Pancreas (tissue), 10 donors: ENCODE results near the gene MEGF11. TPM values are rescaled to one million over a fixed set of nuclear protein-coding genes. Genes with fewer than 3 reads are reported as not detected.

Source experiments
- ATAC-seq, 4 donors: fragments of 200-7000 bp; cut with Tn5 transposase; one replicate each; pipeline versions ENCODE4 v1.8.0 to v1.9.1; 2020; ENCODE audit warnings: mild to moderate bottlenecking in 4 of 4, moderate library complexity in 4 of 4
- DNase-seq, 6 donors: peaks; one replicate each; pipeline ENCODE4 v3.0.0-alpha.2; 2020
- FAIRE-seq: peaks from 2 replicates; lab custom pipeline; 2012; peaks lifted over from hg19 to GRCh38; lab: Jason Lieb, UNC
- H3K27ac ChIP-seq, 4 donors: fragments of 200-600 bp; sonication (generic); 1 replicate in 3 of 4; 2 replicates in 1 of 4; pipeline versions ENCODE4 v1.5.0 to v1.8.0; 2020
- H3K27me3 ChIP-seq, 4 donors: fragments of 200-600 bp; one replicate each; pipeline ENCODE4 v1.8.0; 2021
- H3K36me3 ChIP-seq, 3 donors: fragments of 200-600 bp; sonication (generic) in 1 of 3; one replicate each; pipeline versions ENCODE4 v1.5.0 to v1.8.0; 2020 to 2021
- H3K4me1 ChIP-seq, 3 donors: fragments of 200-600 bp; one replicate each; pipeline ENCODE4 v1.8.0; 2021
- H3K4me3 ChIP-seq, 4 donors: fragments of 200-600 bp; sonication (generic) in 2 of 4; one replicate each; pipeline versions ENCODE4 v1.5.0 to v1.8.0; 2020 to 2021
- H3K9me3 ChIP-seq, 4 donors: fragments of 200-600 bp; one replicate each; pipeline ENCODE4 v1.8.0; 2021
- CTCF ChIP-seq, 4 donors: fragments of 200-600 bp; sonication (generic) in 3 of 4; IDR thresholded peaks; one replicate each; pipeline versions ENCODE4 v1.5.0 to v1.8.0; 2021; ENCODE audit warnings: antibody characterized with exemption in 4 of 4
- WGBS, 2 donors: extraction: QIAGEN DNeasy Blood & Tissue Kit; methylation state at CpG; one replicate each; pipeline ENCODE4 v1.1.7; 2013; 5-methylcytosine and 5-hydroxymethylcytosine counted together
- intact Hi-C, 3 donors: fragments of 100-400 bp; cut with DNase I; formaldehyde crosslinking; loops; one replicate each; pipeline versions ENCODE4 v1.11.1 to v1.14.2; 2022
- polyA plus RNA-seq, 2 donors: library from polyadenylated mRNA; stranded (reverse); fragments of 200-250 nt; gene quantifications; one replicate each; pipeline ENCODE4 v1.2.3, GENCODE V29; 2013
- total RNA-seq, 6 donors: library from RNA; stranded (reverse); fragmentation: NEBNext Ultra II Directional in 4 of 6; extraction: Animal tissue kit (Norgen Biotek cat#: 25700) in 4 of 6; gene quantifications; one replicate each; pipeline versions ENCODE4 v1.2.1 to v1.2.4, GENCODE V29; 2021 to 2023
- donor health status: healthy with polysubstance abuse.
- donor health status: DM: no; HTN: no; CAD: no; lungs with moderate emphysema.
- donor health status: DM: no; HTN: no; CAD: no.
- donor health status: control.
- donor health status: control.
- donor health status: Bipolar disorder and iron deficiency.
- donor health status: DM: yes; HTN: yes; CAD: no.
- donor health status: DM: no; HTN: no; CAD: no.
- donor health status: DM: no; HTN: no; CAD: no.
- donor health status: DM: yes; HTN: yes; CAD: no.

Gene MEGF11
- total and polyA plus RNA-seq, 8 donors: 0.19 to 0.87 (median 0.37) TPM

GRCh38 chr15:66220601-66221000, 32.9 kb downstream of the MEGF11 start:
- no peak for TF ChIP-seq CTCF (IDR thresholded peaks at IDR 0.05)
- no peak for ATAC-seq
- intact Hi-C loops: no loop called here
- no peak for DNase-seq
- H3K4me3 ChIP-seq: no peak overlapping the region
- H3K27me3 ChIP-seq: no peaks in the 10 kb centered on the region
- no peaks in the 10 kb centered on the region for H3K9me3 ChIP-seq
- no peak overlapping the region for H3K27ac ChIP-seq
- FAIRE-seq: no peak
- no peaks in the 10 kb centered on the region for H3K4me1 ChIP-seq
- WGBS, 2 donors: 87 to 90% methylated on average over 6 of the region's 6 CpGs
- H3K36me3 ChIP-seq: no peaks in the 10 kb centered on the region

- intact Hi-C loops: no loop called here
- Histone ChIP-seq H3K36me3 (no peaks in the 10 kb centered on the region), H3K9me3 (no peaks in the 10 kb centered on the region), H3K27ac (no peak overlapping the region), H3K27me3 (no peaks in the 10 kb centered on the region), H3K4me3 (no peak overlapping the region), H3K4me1 (no peaks in the 10 kb centered on the region)
- TF ChIP-seq CTCF (IDR thresholded peaks at IDR 0.05): no peak
- no peak for ATAC-seq
- WGBS, 2 donors: 66 to 72% methylated on average over 2 of the region's 2 CpGs
- no peak for DNase-seq
- FAIRE-seq: no peak
These were observed 34.2 kb downstream of the MEGF11 start for GRCh38 chr15:66219339-66219738.

- Histone ChIP-seq H3K27me3 (no peaks in the 10 kb centered on the region), H3K27ac (no peak overlapping the region), H3K4me3 (no peak overlapping the region), H3K36me3 (no peaks in the 10 kb centered on the region), H3K9me3 (no peaks in the 10 kb centered on the region), H3K4me1 (no peaks in the 10 kb centered on the region)
- ATAC-seq: no peak
- no peak for TF ChIP-seq CTCF (IDR thresholded peaks at IDR 0.05)
- intact Hi-C loops: no loop called here
- 66 to 71% methylated on average over 2 of the region's 2 CpGs for WGBS, 2 donors
- FAIRE-seq: no peak
- peak in 1 of 6 donors; percentile 34 for DNase-seq
These were observed 36.7 kb downstream of the MEGF11 start for GRCh38 chr15:66216806-66217205.

- no peaks in the 10 kb centered on the region for H3K36me3 ChIP-seq
- H3K4me1 ChIP-seq: no peaks in the 10 kb centered on the region
- DNase-seq (no peak), FAIRE-seq (no peak), ATAC-seq (no peak)
- no peak overlapping the region for H3K27ac ChIP-seq
- no peak for TF ChIP-seq CTCF (IDR thresholded peaks at IDR 0.05)
- H3K27me3 ChIP-seq: no peaks in the 10 kb centered on the region
- WGBS, 2 donors: 65 to 80% methylated on average over 4 of the region's 4 CpGs
- H3K9me3 ChIP-seq: no peaks in the 10 kb centered on the region
- intact Hi-C loops: no loop called here
- H3K4me3 ChIP-seq: no peak overlapping the region
These were observed 37.7 kb downstream of the MEGF11 start for GRCh38 chr15:66215811-66216210.

- intact Hi-C loops: no loop called here
- H3K4me3 ChIP-seq: no peak overlapping the region
- ATAC-seq (no peak), FAIRE-seq (no peak), DNase-seq (peak in 1 of 6 donors; percentile 31)
- H3K36me3 ChIP-seq: no peaks in the 10 kb centered on the region
- no peaks in the 10 kb centered on the region for H3K9me3 ChIP-seq
- no peak overlapping the region for H3K27ac ChIP-seq
- no peaks in the 10 kb centered on the region for H3K27me3 ChIP-seq
- no peak for TF ChIP-seq CTCF (IDR thresholded peaks at IDR 0.05)
- no peaks in the 10 kb centered on the region for H3K4me1 ChIP-seq
- WGBS, 2 donors: 76 to 81% methylated on average over 4 of the region's 4 CpGs
These were observed 39.3 kb downstream of the MEGF11 start for GRCh38 chr15:66214246-66214645.
